Activated B cell treated with CpG ODN at 0.5 μM for 24 hours (primary cell): ENCODE results near the gene SLC35A1. TPM values are rescaled to one million over a fixed set of nuclear protein-coding genes. Genes with fewer than 3 reads are reported as not detected.
A peak's percentile ranks its signal among the peaks of the same experiment; 100 is the strongest.

ENCODE experiments used
- ATAC-seq: fragments of 200-7000 bp; cut with Tn5 transposase; one replicate; pipeline ENCODE4 v1.10.0; 2021; ENCODE audit warnings: low read depth, mild to moderate bottlenecking, moderate library complexity
- CTCF ChIA-PET: fragments of 350-600 bp; sonication (Branson Sonifier 250); formaldehyde crosslinking; loops from one replicate; lab custom pipeline; 2021; ENCODE audit warnings: antibody characterized with exemption; lab: Charles Lee
- POLR2A ChIA-PET: fragments of 350-600 bp; sonication (Branson Sonifier 250); formaldehyde crosslinking; loops from one replicate; lab custom pipeline; 2021; ENCODE audit warnings: antibody characterized with exemption; lab: Charles Lee
- DNase-seq: peaks from one replicate; pipeline ENCODE4 v3.0.0; 2022
- H3K27ac Mint-ChIP-seq: one replicate; pipeline ENCODE4 v1.8.0; 2020; ENCODE audit warnings: mixed read lengths
- H3K27me3 Mint-ChIP-seq: one replicate; pipeline ENCODE4 v1.8.0; 2021; ENCODE audit warnings: mixed read lengths
- H3K36me3 Mint-ChIP-seq: one replicate; pipeline ENCODE4 v1.8.0; 2021; ENCODE audit warnings: low read depth, mixed read lengths
- H3K4me1 Mint-ChIP-seq: one replicate; pipeline ENCODE4 v1.8.0; 2021; ENCODE audit warnings: mixed read lengths
- H3K4me3 Mint-ChIP-seq: one replicate; pipeline ENCODE4 v1.8.0; 2020; ENCODE audit warnings: mild to moderate bottlenecking, mixed read lengths
- H3K9me3 Mint-ChIP-seq: one replicate; pipeline ENCODE4 v1.8.0; 2020; ENCODE audit warnings: mixed read lengths
- intact Hi-C: fragments of 100-400 bp; cut with micrococcal nuclease; formaldehyde crosslinking; loops from one replicate; pipeline ENCODE4 v1.15.1; 2024
- total RNA-seq: library from RNA; stranded (reverse); gene quantifications from 2 replicates; pipeline ENCODE4 v1.2.3, GENCODE V29; 2022
- TF ChIP-seq, protein P1 (sequence below): fragments of 200-600 bp; IDR thresholded peaks from one replicate; pipeline ENCODE4 v1.8.0; 2022; ENCODE audit warnings: antibody characterized with exemption, mild to moderate bottlenecking

SLC35A1 gene
- total RNA-seq, 1 donor from 2014 or later = 8.7 TPM

DNA sequence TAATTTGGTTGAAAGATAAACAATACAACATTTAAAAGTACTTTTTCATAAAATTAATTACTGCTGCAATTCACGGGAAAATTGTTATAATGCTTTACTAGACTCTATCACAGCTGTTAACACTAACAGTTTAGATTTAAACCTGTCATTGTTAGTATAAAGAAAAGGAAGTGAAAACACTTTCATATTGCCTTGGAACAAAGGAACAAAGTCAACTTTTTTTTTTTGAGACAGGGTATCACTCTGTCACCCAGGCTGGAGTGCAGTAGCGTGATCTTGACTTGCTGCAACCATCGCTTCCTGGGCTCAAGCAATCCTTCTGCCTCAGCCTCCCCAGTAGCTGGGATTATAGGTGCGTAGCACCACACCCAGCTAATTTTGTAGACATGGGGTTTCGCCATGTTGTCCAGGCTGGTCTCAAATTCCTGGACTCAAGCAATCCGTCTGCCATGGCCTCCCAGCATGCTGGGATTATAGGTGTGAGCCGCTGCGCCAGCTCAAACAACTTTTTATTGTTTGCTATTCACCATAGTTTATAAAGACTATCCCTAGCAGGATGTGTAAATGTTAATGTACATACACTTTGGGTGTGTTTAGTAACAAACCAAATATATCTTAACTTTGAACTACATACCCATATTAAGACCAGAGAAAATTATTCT is 22.1 kb downstream of the SLC35A1 start:
- no peaks in the 10 kb centered on the region for H3K9me3 Mint-ChIP-seq
- TF ChIP-seq, protein P1, sequence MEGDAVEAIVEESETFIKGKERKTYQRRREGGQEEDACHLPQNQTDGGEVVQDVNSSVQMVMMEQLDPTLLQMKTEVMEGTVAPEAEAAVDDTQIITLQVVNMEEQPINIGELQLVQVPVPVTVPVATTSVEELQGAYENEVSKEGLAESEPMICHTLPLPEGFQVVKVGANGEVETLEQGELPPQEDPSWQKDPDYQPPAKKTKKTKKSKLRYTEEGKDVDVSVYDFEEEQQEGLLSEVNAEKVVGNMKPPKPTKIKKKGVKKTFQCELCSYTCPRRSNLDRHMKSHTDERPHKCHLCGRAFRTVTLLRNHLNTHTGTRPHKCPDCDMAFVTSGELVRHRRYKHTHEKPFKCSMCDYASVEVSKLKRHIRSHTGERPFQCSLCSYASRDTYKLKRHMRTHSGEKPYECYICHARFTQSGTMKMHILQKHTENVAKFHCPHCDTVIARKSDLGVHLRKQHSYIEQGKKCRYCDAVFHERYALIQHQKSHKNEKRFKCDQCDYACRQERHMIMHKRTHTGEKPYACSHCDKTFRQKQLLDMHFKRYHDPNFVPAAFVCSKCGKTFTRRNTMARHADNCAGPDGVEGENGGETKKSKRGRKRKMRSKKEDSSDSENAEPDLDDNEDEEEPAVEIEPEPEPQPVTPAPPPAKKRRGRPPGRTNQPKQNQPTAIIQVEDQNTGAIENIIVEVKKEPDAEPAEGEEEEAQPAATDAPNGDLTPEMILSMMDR = no peak
- H3K36me3 Mint-ChIP-seq = peaks cover 9% of the 10 kb centered on the region
- peaks cover 16% of the 10 kb centered on the region for H3K4me1 Mint-ChIP-seq
- intact Hi-C loops = loop anchor here (1.0 kb wide), 1 partner anchor 22 kb away; no protein-coding TSS in a partner anchor
- ChIA-PET POLR2A (interaction anchor here (0.7 to 1.4 kb wide), 3 partner anchors 22 to 95 kb away, joined by 3 read pairs; partner anchors contain the start of gene SLC35A1), CTCF (interaction anchor here (0.6 to 1.9 kb wide), 2 partner anchors 102 to 744 kb away, joined by 3 to 4 read pairs; no protein-coding TSS in a partner anchor)
- H3K27me3 Mint-ChIP-seq = no peaks in the 10 kb centered on the region
- ATAC-seq = peak; percentile 93
- DNase-seq = no peak
- peak overlapping the region; percentile 74 for H3K27ac Mint-ChIP-seq
- peak overlapping the region; percentile 46 for H3K4me3 Mint-ChIP-seq

- H3K4me1 Mint-ChIP-seq = peaks cover 16% of the 10 kb centered on the region
- CTCF ChIA-PET = no interaction called here
- no peak overlapping the region for H3K4me3 Mint-ChIP-seq
- H3K36me3 Mint-ChIP-seq = peaks cover 25% of the 10 kb centered on the region
- no peaks in the 10 kb centered on the region for H3K9me3 Mint-ChIP-seq
- no peak for ATAC-seq
- TF ChIP-seq, protein P1 = no peak
- POLR2A ChIA-PET = no interaction called here
- intact Hi-C loops = no loop called here
- no peaks in the 10 kb centered on the region for H3K27me3 Mint-ChIP-seq
- no peak overlapping the region for H3K27ac Mint-ChIP-seq
- no peak for DNase-seq
These were observed 25.3 kb downstream of the SLC35A1 start for GRCh38 chr6:87498048-87498447.

DNA sequence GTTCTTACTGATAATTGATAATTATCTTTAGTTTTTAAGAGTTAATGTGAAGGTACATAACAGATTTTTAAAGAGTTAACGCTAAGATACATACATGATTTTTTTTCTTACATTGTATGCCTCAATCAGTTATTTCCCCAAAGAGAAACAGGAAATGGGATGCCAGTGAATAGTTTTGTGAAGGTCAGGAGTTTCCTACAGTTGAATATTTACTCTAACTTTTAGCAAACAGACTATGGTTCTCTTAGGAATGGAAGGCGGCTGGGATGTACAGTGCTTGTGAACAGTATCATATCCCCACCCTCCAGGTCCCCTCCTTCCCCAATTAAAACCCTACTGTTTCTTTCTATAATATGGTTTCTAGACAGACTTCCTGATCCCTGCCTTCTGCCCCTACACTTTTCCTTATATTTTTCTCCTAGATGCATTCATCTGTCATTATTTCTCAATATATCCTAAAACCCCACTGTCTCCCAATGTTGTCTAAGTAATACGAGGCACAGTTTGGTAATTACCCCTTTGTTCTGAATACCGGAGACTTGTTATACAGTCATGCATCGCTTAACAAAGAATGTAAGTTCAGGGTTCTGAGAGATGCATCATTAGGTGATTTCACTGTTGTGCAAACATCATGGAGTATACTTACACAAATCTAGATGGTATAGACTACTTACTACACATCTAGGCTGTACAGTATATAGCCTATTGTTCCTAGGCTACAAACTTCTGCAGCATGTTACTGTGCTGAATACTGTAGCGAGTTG is 29.2 kb downstream of the SLC35A1 start:
- ChIA-PET CTCF (no interaction called here), POLR2A (no interaction called here)
- ATAC-seq (no peak), DNase-seq (no peak)
- intact Hi-C loops = no loop called here
- H3K4me1 Mint-ChIP-seq = no peaks in the 10 kb centered on the region
- H3K4me3 Mint-ChIP-seq = no peak overlapping the region
- H3K27ac Mint-ChIP-seq = no peak overlapping the region
- H3K27me3 Mint-ChIP-seq = no peaks in the 10 kb centered on the region
- no peaks in the 10 kb centered on the region for H3K9me3 Mint-ChIP-seq
- peaks cover 56% of the 10 kb centered on the region for H3K36me3 Mint-ChIP-seq
- TF ChIP-seq, protein P1 = no peak

DNA sequence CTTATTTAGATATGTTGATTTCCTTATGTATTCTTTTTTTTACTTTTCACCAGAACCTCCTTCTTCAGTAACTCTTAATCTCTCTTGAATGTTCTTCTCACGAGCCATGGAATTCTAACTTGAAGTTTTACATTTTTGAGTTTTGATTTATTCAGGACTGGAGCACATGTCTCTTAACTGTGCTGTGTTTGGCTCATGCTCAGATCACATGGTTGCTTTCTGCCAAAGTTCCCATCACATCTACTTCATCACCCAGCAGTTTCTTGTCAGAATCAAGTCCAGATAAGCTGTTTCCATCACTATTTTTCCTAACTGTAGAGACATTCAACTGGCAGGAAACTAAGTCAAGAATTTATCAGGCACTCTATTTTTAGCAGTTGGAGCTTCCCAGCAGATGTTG is 31.7 kb downstream of the SLC35A1 start:
- TF ChIP-seq, protein P1 = no peak
- ATAC-seq (no peak), DNase-seq (no peak)
- CTCF ChIA-PET = interaction anchor here (1.0 kb wide), 1 partner anchor 365 kb away, joined by 3 read pairs; no protein-coding TSS in a partner anchor
- Mint-ChIP-seq H3K36me3 (peaks cover 67% of the 10 kb centered on the region), H3K9me3 (no peaks in the 10 kb centered on the region), H3K27ac (no peak overlapping the region), H3K4me1 (no peaks in the 10 kb centered on the region), H3K4me3 (no peak overlapping the region), H3K27me3 (no peaks in the 10 kb centered on the region)
- intact Hi-C loops = no loop called here
- POLR2A ChIA-PET = no interaction called here

- H3K27me3 Mint-ChIP-seq = no peaks in the 10 kb centered on the region
- DNase-seq (no peak), ATAC-seq (no peak)
- H3K4me1 Mint-ChIP-seq = peaks cover 2% of the 10 kb centered on the region
- intact Hi-C loops = no loop called here
- POLR2A ChIA-PET = no interaction called here
- no peak overlapping the region for H3K4me3 Mint-ChIP-seq
- CTCF ChIA-PET = no interaction called here
- TF ChIP-seq, protein P1 = no peak
- peaks cover 77% of the 10 kb centered on the region for H3K36me3 Mint-ChIP-seq
- no peak overlapping the region for H3K27ac Mint-ChIP-seq
- H3K9me3 Mint-ChIP-seq = no peaks in the 10 kb centered on the region
These were observed 42.1 kb downstream of the SLC35A1 start for GRCh38 chr6:87514831-87515230.
